Mucosa of descending colon (tissue), 3 donors: ENCODE data around the gene KCTD17. TPM values are rescaled to one million over a fixed set of nuclear protein-coding genes. Genes with fewer than 3 reads are reported as not detected.

ENCODE experiments used
- ATAC-seq: fragments of 200-7000 bp; cut with Tn5 transposase; one replicate; pipeline ENCODE4 v1.9.1; 2020; ENCODE audit warnings: mild to moderate bottlenecking, moderate library complexity
- DNase-seq, 3 donors: peaks; one replicate each; pipeline ENCODE4 v3.0.0-alpha.2; 2020
- H3K36me3 ChIP-seq: fragments of 200-600 bp; one replicate; pipeline ENCODE4 v1.8.0; 2021; ENCODE audit warnings: low read depth, mild to moderate bottlenecking
- H3K4me1 ChIP-seq: fragments of 200-600 bp; one replicate; pipeline ENCODE4 v1.8.0; 2021; ENCODE audit warnings: low read depth, mild to moderate bottlenecking
- H3K4me3 ChIP-seq: fragments of 200-600 bp; one replicate; pipeline ENCODE4 v1.8.0; 2021; ENCODE audit warnings: mild to moderate bottlenecking
- H3K9me3 ChIP-seq: fragments of 200-600 bp; one replicate; pipeline ENCODE4 v1.8.0; 2021; ENCODE audit warnings: mild to moderate bottlenecking
- intact Hi-C, 2 donors: fragments of 100-400 bp; cut with DNase I in 1 of 2; cut with micrococcal nuclease in 1 of 2; formaldehyde crosslinking; loops; one replicate each; pipeline versions ENCODE4 v1.11.0 to v1.11.1; 2022; cut with DNase I, micrococcal nuclease
- total RNA-seq, 3 donors: library from RNA; stranded (reverse); fragmentation: NEBNext Ultra II Directional in 2 of 3; extraction: Animal tissue kit (Norgen Biotek cat#: 25700) in 2 of 3; gene quantifications; one replicate each; pipeline versions ENCODE4 v1.2.1 to v1.2.4, GENCODE V29; 2021 to 2023
- TF ChIP-seq, protein P1 (sequence below): fragments of 200-600 bp; IDR thresholded peaks from one replicate; pipeline ENCODE4 v1.8.0; 2022; ENCODE audit warnings: antibody characterized with exemption, mild to moderate bottlenecking
- donor health status: DM: no; HTN: no; CAD: no; lungs with moderate emphysema.
- donor health status: DM: no; HTN: no; CAD: no.
- donor health status: DM: no; HTN: yes; CAD: no.

Gene KCTD17
- total RNA-seq, 3 donors from 2014 or later = 24.9 to 40.1 (median 31.3) TPM

DNA sequence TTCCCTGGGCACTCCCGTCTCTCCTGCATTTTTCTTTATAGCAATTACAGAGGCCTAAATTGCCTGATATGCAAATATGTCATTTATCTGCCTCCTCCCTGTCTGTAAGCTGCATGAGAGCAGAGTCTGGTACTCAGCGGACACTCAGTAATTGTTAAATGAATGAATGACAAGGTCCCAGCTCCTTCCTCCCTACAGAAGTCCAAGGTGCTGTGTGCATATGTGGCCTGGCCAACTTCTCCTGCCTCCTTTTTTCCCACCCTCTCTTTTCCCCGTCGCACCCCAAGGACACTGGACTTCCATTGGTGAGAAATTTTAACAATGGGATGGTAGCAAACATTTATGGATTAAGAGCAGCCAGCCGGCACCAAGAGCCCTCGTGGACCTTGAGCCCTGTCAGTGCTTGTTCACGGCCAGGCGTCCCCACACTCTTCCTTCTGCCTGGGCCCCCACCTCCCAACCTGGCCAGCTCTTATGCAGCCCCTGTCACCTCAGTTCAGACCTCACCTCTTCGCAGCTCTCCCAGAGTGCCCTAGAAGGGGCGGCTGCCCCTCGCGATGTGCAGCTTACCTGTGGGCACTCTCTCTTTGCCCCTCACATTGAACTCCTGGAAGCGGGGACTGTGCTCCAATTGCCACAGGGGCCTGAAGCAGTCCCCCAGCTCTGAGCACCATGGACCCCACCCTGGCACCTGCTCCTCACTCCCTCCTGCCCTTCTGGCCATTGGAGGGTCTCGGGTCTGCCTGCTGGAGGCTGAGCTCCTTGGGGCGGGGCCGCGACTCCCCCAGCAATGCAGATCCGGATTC lies 56.5 kb downstream of the KCTD17 start:
- ATAC-seq (peak; percentile 55), DNase-seq (no peak)
- intact Hi-C loops = no loop called here
- H3K36me3 ChIP-seq = no peaks in the 10 kb centered on the region
- H3K9me3 ChIP-seq = no peaks in the 10 kb centered on the region
- H3K4me3 ChIP-seq = no peak overlapping the region
- TF ChIP-seq, protein P1, sequence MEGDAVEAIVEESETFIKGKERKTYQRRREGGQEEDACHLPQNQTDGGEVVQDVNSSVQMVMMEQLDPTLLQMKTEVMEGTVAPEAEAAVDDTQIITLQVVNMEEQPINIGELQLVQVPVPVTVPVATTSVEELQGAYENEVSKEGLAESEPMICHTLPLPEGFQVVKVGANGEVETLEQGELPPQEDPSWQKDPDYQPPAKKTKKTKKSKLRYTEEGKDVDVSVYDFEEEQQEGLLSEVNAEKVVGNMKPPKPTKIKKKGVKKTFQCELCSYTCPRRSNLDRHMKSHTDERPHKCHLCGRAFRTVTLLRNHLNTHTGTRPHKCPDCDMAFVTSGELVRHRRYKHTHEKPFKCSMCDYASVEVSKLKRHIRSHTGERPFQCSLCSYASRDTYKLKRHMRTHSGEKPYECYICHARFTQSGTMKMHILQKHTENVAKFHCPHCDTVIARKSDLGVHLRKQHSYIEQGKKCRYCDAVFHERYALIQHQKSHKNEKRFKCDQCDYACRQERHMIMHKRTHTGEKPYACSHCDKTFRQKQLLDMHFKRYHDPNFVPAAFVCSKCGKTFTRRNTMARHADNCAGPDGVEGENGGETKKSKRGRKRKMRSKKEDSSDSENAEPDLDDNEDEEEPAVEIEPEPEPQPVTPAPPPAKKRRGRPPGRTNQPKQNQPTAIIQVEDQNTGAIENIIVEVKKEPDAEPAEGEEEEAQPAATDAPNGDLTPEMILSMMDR = no peak
- H3K4me1 ChIP-seq = no peaks in the 10 kb centered on the region

DNA sequence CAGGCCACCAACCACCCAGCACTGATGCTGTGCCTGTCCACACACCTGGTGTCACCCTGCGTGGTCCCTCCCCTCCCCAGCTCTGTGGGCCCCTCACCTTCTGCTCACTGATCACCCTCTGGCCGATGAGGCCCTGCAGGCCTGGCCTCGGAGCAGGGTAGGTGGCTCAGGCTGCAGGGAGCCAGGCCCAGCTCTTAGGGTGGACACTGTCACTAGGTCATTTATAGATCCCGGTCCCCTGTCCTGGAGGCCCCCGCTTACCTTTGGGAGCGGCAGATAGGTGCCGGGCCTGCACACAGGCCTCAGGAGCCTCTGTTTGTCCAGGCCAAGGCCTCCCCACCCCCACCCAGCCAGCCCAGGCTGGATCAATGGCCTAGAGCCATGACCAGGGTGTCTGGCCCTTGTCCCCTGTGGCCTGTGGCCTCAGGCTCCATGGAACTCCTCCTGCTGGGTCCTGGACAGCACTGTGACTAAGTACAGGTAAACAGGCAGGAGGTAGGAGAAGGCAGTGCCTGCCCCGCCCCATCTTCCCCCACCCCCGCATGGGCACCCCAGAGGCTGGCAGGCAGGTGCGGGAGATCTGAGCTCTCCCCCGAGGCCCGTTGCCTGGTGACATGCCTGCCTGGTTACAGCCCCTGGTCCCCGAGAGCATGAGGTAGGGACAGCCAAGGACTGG lies 57.8 kb downstream of the KCTD17 start, which contains the start of gene TMPRSS6:
TMPRSS6 (minus strand) TSS at position 472 of the 676 bp plus-strand sequence. CDS start 6,296 bp downstream, outside the sequence.
- Histone ChIP-seq H3K4me3 (no peak within 1 kb of the TSS), H3K4me1 (no peaks in the 10 kb centered on the region), H3K9me3 (no peaks in the 10 kb centered on the region), H3K36me3 (no peaks in the 10 kb centered on the region)
- intact Hi-C loops = no loop called here
- TF ChIP-seq, protein P1 = no peak
- peak; percentile 22 for ATAC-seq
- DNase-seq = no peak

DNA sequence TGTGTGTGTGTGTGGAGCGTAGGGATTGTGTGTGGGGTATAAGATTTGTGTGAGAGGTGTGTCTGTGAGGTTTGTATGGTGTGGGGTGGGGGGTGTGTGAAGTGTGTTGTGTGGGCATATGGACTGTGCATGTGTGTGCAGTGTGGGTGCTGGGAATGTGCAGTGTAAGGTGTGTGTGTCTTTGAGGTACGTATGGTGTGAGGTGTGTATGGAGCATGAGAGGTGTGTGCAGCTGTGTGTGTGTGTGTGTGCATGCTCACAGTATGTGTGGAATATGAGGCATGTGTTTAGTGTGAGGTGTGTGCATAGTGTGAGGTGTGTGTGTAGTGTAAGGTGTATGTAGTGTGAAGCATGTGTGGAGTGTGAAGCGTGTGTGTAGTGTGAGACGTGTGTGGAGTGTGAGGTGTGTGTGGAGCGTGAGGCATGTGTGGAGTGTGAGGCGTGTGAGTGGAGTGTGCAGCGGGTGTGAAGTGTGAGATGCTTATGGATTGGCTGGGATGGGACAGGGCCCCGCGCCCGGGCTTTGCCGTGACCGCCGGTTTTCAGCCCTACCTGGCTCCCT lies 59.7 kb downstream of the KCTD17 start:
- ATAC-seq = no peak
- TF ChIP-seq, protein P1 = no peak

DNA sequence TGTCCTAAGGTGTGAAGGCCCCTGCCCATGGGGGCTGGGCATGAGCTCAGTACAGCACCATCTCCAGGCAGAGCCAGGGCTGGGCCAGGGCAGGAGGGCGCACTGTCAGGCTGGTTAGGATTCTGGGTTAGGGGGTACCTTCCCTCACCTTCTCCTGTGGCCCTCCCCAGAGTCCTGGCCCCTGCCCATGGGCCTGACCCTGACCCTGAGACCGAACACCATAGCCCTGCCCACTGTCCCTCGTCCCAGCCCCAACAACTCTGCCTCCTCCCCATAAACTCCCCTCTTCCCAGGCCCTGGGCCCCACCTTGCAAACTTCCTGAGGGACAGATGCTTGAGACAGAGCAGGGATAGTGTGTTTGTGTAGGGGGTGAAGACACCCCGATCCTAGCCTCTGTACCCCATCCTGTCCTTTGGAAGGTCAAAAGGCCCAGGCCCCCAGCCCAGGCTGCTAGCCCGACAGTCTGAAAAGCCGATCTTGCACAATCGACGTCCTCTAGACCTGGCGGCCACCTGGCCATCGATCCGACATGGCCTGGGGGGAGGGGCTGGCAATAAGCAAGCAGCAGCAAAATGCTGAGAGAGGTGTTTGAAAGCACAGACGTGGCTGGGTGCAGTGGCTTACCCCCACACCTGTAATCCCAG lies 60.7 kb downstream of the KCTD17 start:
- Histone ChIP-seq H3K4me1 (no peaks in the 10 kb centered on the region), H3K36me3 (no peaks in the 10 kb centered on the region), H3K4me3 (no peak overlapping the region), H3K9me3 (no peaks in the 10 kb centered on the region)
- TF ChIP-seq, protein P1 = no peak
- ATAC-seq (no peak), DNase-seq (no peak)
- intact Hi-C loops = no loop called here

More for the DNA sequence above, 59.7 kb downstream of the KCTD17 start:
- H3K4me1 ChIP-seq = no peaks in the 10 kb centered on the region
- no peaks in the 10 kb centered on the region for H3K36me3 ChIP-seq
- intact Hi-C loops = no loop called here
- no peaks in the 10 kb centered on the region for H3K9me3 ChIP-seq
- no peak overlapping the region for H3K4me3 ChIP-seq
- DNase-seq = no peak

Other genes with a start within 250 kb of the KCTD17 start
- not detected for gene PVALB, start 234.7 kb upstream of the KCTD17 start, total RNA-seq
- gene NCF4, start 190.7 kb upstream of the KCTD17 start, total RNA-seq = 10 to 100 TPM in 2 of 3 donors, 1 to 10 TPM in 1; 6.3 to 15.2 (median 14.8) TPM
- gene CSF2RB, start 138.1 kb upstream of the KCTD17 start, total RNA-seq = 1 to 10 TPM; 4.1 to 8.1 (median 5.3) TPM
- 100 to 1,000 TPM; 170 to 494 (median 337) TPM for gene TST, start 32.3 kb upstream of the KCTD17 start, total RNA-seq
- gene MPST, start 32.0 kb upstream of the KCTD17 start, total RNA-seq = 100 to 1,000 TPM; 135 to 224 (median 186) TPM
- gene TMPRSS6, start 58.0 kb downstream of the KCTD17 start, total RNA-seq = under 1 TPM in 2 of 3 donors, not detected in 1; 0.29 to 0.46 TPM
- gene IL2RB, start 98.2 kb downstream of the KCTD17 start, total RNA-seq = 1 to 10 TPM; 4.5 to 5.8 (median 5.3) TPM
- gene C1QTNF6, start 136.5 kb downstream of the KCTD17 start, total RNA-seq = 10 to 100 TPM in 2 of 3 donors, 1 to 10 TPM in 1; 8.9 to 22.5 (median 13.3) TPM
- gene SSTR3, start 160.7 kb downstream of the KCTD17 start, total RNA-seq = under 1 TPM in 2 of 3 donors, not detected in 1; 0.09 to 0.10 TPM
- gene RAC2, start 192.5 kb downstream of the KCTD17 start, total RNA-seq = 10 to 100 TPM; 15.3 to 26.8 (median 16.4) TPM
- 10 to 100 TPM in 2 of 3 donors, 1 to 10 TPM in 1; 8.7 to 13.3 (median 11.6) TPM for gene CYTH4, start 230.8 kb downstream of the KCTD17 start, total RNA-seq